ENCODE measurements around the gene CEP41. TPM values are rescaled to one million over a fixed set of nuclear protein-coding genes. Genes with fewer than 3 reads are reported as not detected.

Gene CEP41
- total and polyA plus RNA-seq, 2 donors from 2014 or later, result 8.1 to 12.7 TPM

- no peaks in the 10 kb centered on the region for H3K9me3 ChIP-seq (ENCODE audit: control insufficient read depth in 2 of 3, insufficient read depth in 1 of 3, low read length in 3 of 3)
- peak overlapping the region; percentile 17 to 65 (median 60) for H3K9ac ChIP-seq (ENCODE audit: low read length in 3 of 3)
- peak in 4 of 5 donors; percentile 72 to 91 (median 82) for DNase-seq
- no peak overlapping the region for H3K27ac ChIP-seq (ENCODE audit: low read depth in 2 of 2, low read length in 2 of 2)
- H3K4me1 ChIP-seq (ENCODE audit: control insufficient read depth in 2 of 3, insufficient read depth in 2 of 3, low read depth in 1 of 3, low read length in 3 of 3), result peaks cover 0 to 9% (median 8%) of the 10 kb centered on the region in 3 donors
- H3K27me3 ChIP-seq (ENCODE audit: control insufficient read depth, insufficient read depth, low read length), result no peaks in the 10 kb centered on the region
- no peak for FAIRE-seq
- TF ChIP-seq CTCF (IDR thresholded peaks at IDR 0.05; ENCODE audit: borderline replicate concordance, extremely low read depth, insufficient read depth), result no peak
- H3K4me3 ChIP-seq (ENCODE audit: low read length in 3 of 3), result peak overlapping the region; percentile 63 to 90 (median 73)
- no peaks in the 10 kb centered on the region for H3K36me3 ChIP-seq (ENCODE audit: control insufficient read depth in 2 of 3, insufficient read depth in 3 of 3, low read length in 3 of 3)
- intact Hi-C loops (cut with DNase I), result no loop called here
These were observed 623 bp upstream of the CEP41 start for GRCh38 chr7:130441408-130441869.

GRCh38 chr7:130436253-130436652, 4.6 kb downstream of the CEP41 start:
- Histone ChIP-seq H3K27ac (ENCODE audit: low read depth in 2 of 2, low read length in 2 of 2) (no peak overlapping the region), H3K9me3 (ENCODE audit: control insufficient read depth in 2 of 3, insufficient read depth in 1 of 3, low read length in 3 of 3) (no peaks in the 10 kb centered on the region), H3K27me3 (ENCODE audit: control insufficient read depth, insufficient read depth, low read length) (no peaks in the 10 kb centered on the region), H3K9ac (ENCODE audit: low read length in 3 of 3) (no peak overlapping the region), H3K4me1 (ENCODE audit: control insufficient read depth in 2 of 3, insufficient read depth in 2 of 3, low read depth in 1 of 3, low read length in 3 of 3) (peaks cover 0 to 4% (median 3%) of the 10 kb centered on the region in 3 donors), H3K36me3 (ENCODE audit: control insufficient read depth in 2 of 3, insufficient read depth in 3 of 3, low read length in 3 of 3) (no peaks in the 10 kb centered on the region), H3K4me3 (ENCODE audit: low read length in 3 of 3) (no peak overlapping the region)
- no peak for TF ChIP-seq CTCF (IDR thresholded peaks at IDR 0.05; ENCODE audit: borderline replicate concordance, extremely low read depth, insufficient read depth)
- intact Hi-C loops (cut with DNase I), result no loop called here
- FAIRE-seq (no peak), DNase-seq (no peak)

GRCh38 chr7:130435311-130435854, 5.4 kb downstream of the CEP41 start:
- intact Hi-C loops (cut with DNase I), result no loop called here
- DNase-seq (no peak), FAIRE-seq (no peak)
- Histone ChIP-seq H3K27me3 (ENCODE audit: control insufficient read depth, insufficient read depth, low read length) (no peaks in the 10 kb centered on the region), H3K9me3 (ENCODE audit: control insufficient read depth in 2 of 3, insufficient read depth in 1 of 3, low read length in 3 of 3) (no peaks in the 10 kb centered on the region), H3K27ac (ENCODE audit: low read depth in 2 of 2, low read length in 2 of 2) (no peak overlapping the region), H3K36me3 (ENCODE audit: control insufficient read depth in 2 of 3, insufficient read depth in 3 of 3, low read length in 3 of 3) (no peaks in the 10 kb centered on the region), H3K4me1 (ENCODE audit: control insufficient read depth in 2 of 3, insufficient read depth in 2 of 3, low read depth in 1 of 3, low read length in 3 of 3) (peaks cover 0 to 6% (median 3%) of the 10 kb centered on the region in 3 donors), H3K9ac (ENCODE audit: low read length in 3 of 3) (no peak overlapping the region), H3K4me3 (ENCODE audit: low read length in 3 of 3) (no peak overlapping the region)
- no peak for TF ChIP-seq CTCF (IDR thresholded peaks at IDR 0.05; ENCODE audit: borderline replicate concordance, extremely low read depth, insufficient read depth)

GRCh38 chr7:130433301-130433700, 7.5 kb downstream of the CEP41 start:
- FAIRE-seq, result no peak
- Histone ChIP-seq H3K27me3 (ENCODE audit: control insufficient read depth, insufficient read depth, low read length) (no peaks in the 10 kb centered on the region), H3K4me3 (ENCODE audit: low read length in 3 of 3) (no peak overlapping the region), H3K4me1 (ENCODE audit: control insufficient read depth in 2 of 3, insufficient read depth in 2 of 3, low read depth in 1 of 3, low read length in 3 of 3) (peaks cover 0 to 14% (median 2%) of the 10 kb centered on the region in 3 donors), H3K27ac (ENCODE audit: low read depth in 2 of 2, low read length in 2 of 2) (no peak overlapping the region), H3K9me3 (ENCODE audit: control insufficient read depth in 2 of 3, insufficient read depth in 1 of 3, low read length in 3 of 3) (no peaks in the 10 kb centered on the region), H3K36me3 (ENCODE audit: control insufficient read depth in 2 of 3, insufficient read depth in 3 of 3, low read length in 3 of 3) (no peaks in the 10 kb centered on the region), H3K9ac (ENCODE audit: low read length in 3 of 3) (no peak overlapping the region)
- no peak for DNase-seq
- intact Hi-C loops (cut with DNase I), result no loop called here
- TF ChIP-seq CTCF (IDR thresholded peaks at IDR 0.05; ENCODE audit: borderline replicate concordance, extremely low read depth, insufficient read depth), result no peak

Data from kidney (tissue), 14 donors.